SH-SY5Y (cell line): ENCODE data around the gene TXLNB.

Experiments
- GATA2 ChIP-seq: IDR thresholded peaks from 2 replicates; pipeline ENCODE4 v1.6.1; 2011; ENCODE audit warnings: mild to moderate bottlenecking, low read depth, low read length
- GATA3 ChIP-seq: IDR thresholded peaks from 2 replicates; pipeline ENCODE4 v1.6.1; 2011; ENCODE audit warnings: low read depth, mild to moderate bottlenecking, low read length, moderate library complexity

DNA sequence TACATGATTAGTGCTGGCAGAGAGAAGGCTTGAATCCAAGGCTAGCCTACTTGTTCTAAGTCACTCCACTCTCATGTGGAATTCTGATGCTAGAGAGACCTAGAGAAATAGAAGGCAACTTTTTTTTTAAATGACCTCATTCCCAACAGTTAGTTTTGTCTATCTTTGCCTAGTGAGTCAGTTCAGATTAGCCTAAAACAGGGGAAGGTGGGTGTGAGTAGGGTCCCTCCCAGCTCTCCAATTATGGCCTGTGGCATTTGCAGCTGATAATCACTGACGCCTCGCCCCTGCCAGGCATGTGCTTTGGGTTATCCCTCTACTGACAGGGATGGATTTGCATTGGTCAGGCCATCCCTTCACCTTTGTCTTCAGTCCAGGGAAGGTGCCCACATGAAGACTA lies 13.6 kb downstream of the TXLNB start:
- TF ChIP-seq GATA2 (no peak), GATA3 (no peak)
